ENCODE results near the gene MKRN2OS. TPM values are rescaled to one million over a fixed set of nuclear protein-coding genes. Genes with fewer than 3 reads are reported as not detected.

MKRN2OS gene
- total RNA-seq, 1 donor from 2014 or later, result not detected

DNA sequence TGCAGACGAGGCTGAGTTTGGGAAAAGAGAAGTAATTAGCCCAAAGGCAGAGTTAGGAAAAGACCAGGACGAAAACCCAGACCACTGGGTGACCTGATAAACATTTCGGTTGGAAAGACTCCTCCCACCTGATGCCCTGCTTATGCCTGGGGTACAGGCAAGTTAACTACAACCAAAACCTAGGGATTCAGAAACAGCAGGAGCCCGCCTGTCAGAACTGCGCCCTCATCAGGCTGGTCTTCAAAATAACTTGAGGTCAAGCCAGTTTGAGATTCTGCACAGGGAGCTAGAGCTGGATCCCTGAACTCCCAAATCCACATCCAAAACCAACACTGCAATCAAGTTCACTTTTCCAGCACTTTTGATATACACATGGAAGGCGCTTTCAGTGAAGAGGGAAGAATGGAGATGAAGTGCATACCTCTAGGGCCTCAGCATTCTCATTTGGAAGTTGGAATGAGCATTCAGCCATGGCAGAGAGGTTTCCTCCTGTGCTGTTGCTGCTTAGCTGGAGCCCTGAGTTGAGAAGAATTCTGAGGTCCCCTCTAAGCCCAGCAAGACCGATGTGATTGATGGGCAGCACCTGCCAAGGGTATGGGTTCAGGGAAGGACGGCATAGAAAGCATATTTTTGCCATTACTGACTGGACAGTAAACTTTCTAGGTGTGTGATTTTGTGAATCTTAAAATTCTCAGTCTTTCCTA is 49.4 kb downstream of the MKRN2OS start:
- H3K9me3 Mint-ChIP-seq (ENCODE audit: unreplicated experiment), result peaks cover 3% of the 10 kb centered on the region
- DNase-seq, result no peak

GRCh38 chr3:12490547-12490946 is 54.8 kb downstream of the MKRN2OS start:
- no peak for DNase-seq
- Mint-ChIP-seq H3K4me3 (ENCODE audit: unreplicated experiment) (no peak overlapping the region), H3K36me3 (ENCODE audit: unreplicated experiment) (no peaks in the 10 kb centered on the region), H3K27ac (ENCODE audit: unreplicated experiment) (no peak overlapping the region), H3K4me1 (ENCODE audit: low read depth, unreplicated experiment) (peaks cover 11% of the 10 kb centered on the region), H3K27me3 (ENCODE audit: unreplicated experiment) (no peaks in the 10 kb centered on the region), H3K9me3 (ENCODE audit: unreplicated experiment) (peaks cover 2% of the 10 kb centered on the region)
- TF ChIP-seq CTCF (IDR thresholded peaks at IDR 0.05; ENCODE audit: partially characterized antibody, unreplicated experiment), result no peak

More for the DNA sequence above, 49.4 kb downstream of the MKRN2OS start:
- Mint-ChIP-seq H3K27ac (ENCODE audit: unreplicated experiment) (no peak overlapping the region), H3K4me3 (ENCODE audit: unreplicated experiment) (no peak overlapping the region), H3K36me3 (ENCODE audit: unreplicated experiment) (peaks cover 4% of the 10 kb centered on the region), H3K27me3 (ENCODE audit: unreplicated experiment) (no peaks in the 10 kb centered on the region), H3K4me1 (ENCODE audit: low read depth, unreplicated experiment) (peaks cover 7% of the 10 kb centered on the region)
- no peak for TF ChIP-seq CTCF (IDR thresholded peaks at IDR 0.05; ENCODE audit: partially characterized antibody, unreplicated experiment)

GRCh38 chr3:12489832-12490231 is 55.5 kb downstream of the MKRN2OS start:
- H3K9me3 Mint-ChIP-seq (ENCODE audit: unreplicated experiment), result peaks cover 2% of the 10 kb centered on the region
- no peak for DNase-seq
- H3K36me3 Mint-ChIP-seq (ENCODE audit: unreplicated experiment), result no peaks in the 10 kb centered on the region
- H3K27me3 Mint-ChIP-seq (ENCODE audit: unreplicated experiment), result no peaks in the 10 kb centered on the region
- TF ChIP-seq CTCF (IDR thresholded peaks at IDR 0.05; ENCODE audit: partially characterized antibody, unreplicated experiment), result no peak
- H3K27ac Mint-ChIP-seq (ENCODE audit: unreplicated experiment), result peak overlapping the region; percentile 44
- peak overlapping the region; percentile 47 for H3K4me3 Mint-ChIP-seq (ENCODE audit: unreplicated experiment)
- H3K4me1 Mint-ChIP-seq (ENCODE audit: low read depth, unreplicated experiment), result peaks cover 14% of the 10 kb centered on the region

Other genes with a start within 250 kb of the MKRN2OS start
- 18.6 TPM for gene TSEN2, start 61.0 kb downstream of the MKRN2OS start, total RNA-seq (ENCODE audit: unreplicated experiment)
- gene MKRN2, start 11.6 kb upstream of the MKRN2OS start, total RNA-seq (ENCODE audit: unreplicated experiment), result 25.8 TPM
- gene RAF1, start 118.6 kb upstream of the MKRN2OS start, total RNA-seq (ENCODE audit: unreplicated experiment), result 185 TPM
- gene TMEM40, start 213.8 kb upstream of the MKRN2OS start, total RNA-seq (ENCODE audit: unreplicated experiment), result not detected